Activated naive CD4-positive, alpha-beta T cell treated with anti-CD3 and anti-CD28 coated beads, Interleukin-2, amount 50 U/mL, for 72 hours (primary cell): ENCODE results near the gene ACACA. TPM values are rescaled to one million over a fixed set of nuclear protein-coding genes. Genes with fewer than 3 reads are reported as not detected.

ENCODE experiments used
- ATAC-seq, 2 donors: fragments of 150-1000 bp; cut with Tn5 transposase; 2 replicates each; pipeline ENCODE4 v1.10.0; 2021; ENCODE audit warnings: mild to moderate bottlenecking in 2 of 2, moderate library complexity in 2 of 2
- DNase-seq, 2 donors: peaks; one replicate each; pipeline ENCODE4 v3.0.0; 2021 to 2022; ENCODE audit warnings: low spot score in 2 of 2
- H3K27ac Mint-ChIP-seq, 2 donors: one replicate each; pipeline ENCODE4 v1.8.0; 2022; ENCODE audit warnings: mild to moderate bottlenecking in 2 of 2, mixed read lengths in 2 of 2
- H3K36me3 Mint-ChIP-seq, 2 donors: one replicate each; pipeline ENCODE4 v1.8.0; 2022; ENCODE audit warnings: mixed read lengths in 2 of 2
- H3K9me3 Mint-ChIP-seq, 2 donors: one replicate each; pipeline ENCODE4 v1.8.0; 2022; ENCODE audit warnings: mixed read lengths in 2 of 2
- total RNA-seq, 2 donors: library from RNA; stranded (reverse); gene quantifications; one replicate each; pipeline ENCODE4 v1.2.3, GENCODE V29; 2022

The ACACA gene
- total RNA-seq, 2 donors from 2014 or later = 47.6 to 59.9 TPM

- DNase-seq = no peak
- H3K9me3 Mint-ChIP-seq = no peaks in the 10 kb centered on the region
- H3K27ac Mint-ChIP-seq = no peak overlapping the region
- no peak for ATAC-seq
- no peaks in the 10 kb centered on the region for H3K36me3 Mint-ChIP-seq
Observed at GRCh38 chr17:37234106-37234505, 172.5 kb downstream of the ACACA start.

GRCh38 chr17:37233036-37233435 is 173.6 kb downstream of the ACACA start:
- Mint-ChIP-seq H3K36me3 (no peaks in the 10 kb centered on the region), H3K27ac (no peak overlapping the region)
- ATAC-seq = no peak

GRCh38 chr17:37231887-37232286 is 174.7 kb downstream of the ACACA start:
- DNase-seq = no peak
- H3K27ac Mint-ChIP-seq = no peak overlapping the region
- no peaks in the 10 kb centered on the region for H3K36me3 Mint-ChIP-seq
- ATAC-seq = no peak
- H3K9me3 Mint-ChIP-seq = no peaks in the 10 kb centered on the region

More at GRCh38 chr17:37233036-37233435, 173.6 kb downstream of the ACACA start:
- DNase-seq = no peak
- H3K9me3 Mint-ChIP-seq = no peaks in the 10 kb centered on the region

- ATAC-seq = no peak
- H3K9me3 Mint-ChIP-seq = no peaks in the 10 kb centered on the region
- no peaks in the 10 kb centered on the region for H3K36me3 Mint-ChIP-seq
- no peak overlapping the region for H3K27ac Mint-ChIP-seq
- no peak for DNase-seq
Observed at GRCh38 chr17:37230633-37231032, 176.0 kb downstream of the ACACA start.

GRCh38 chr17:37225465-37225864 is 181.2 kb downstream of the ACACA start:
- no peak for DNase-seq
- ATAC-seq = no peak
- Mint-ChIP-seq H3K36me3 (no peaks in the 10 kb centered on the region), H3K9me3 (no peaks in the 10 kb centered on the region), H3K27ac (no peak overlapping the region)

- Mint-ChIP-seq H3K36me3 (no peaks in the 10 kb centered on the region), H3K27ac (no peak overlapping the region), H3K9me3 (no peaks in the 10 kb centered on the region)
- DNase-seq (no peak), ATAC-seq (no peak)
Observed at GRCh38 chr17:37221865-37222264, 184.8 kb downstream of the ACACA start.

GRCh38 chr17:37220607-37220953 is 186.1 kb downstream of the ACACA start:
- H3K9me3 Mint-ChIP-seq = no peaks in the 10 kb centered on the region
- no peak overlapping the region for H3K27ac Mint-ChIP-seq
- ATAC-seq (no peak), DNase-seq (peak in 1 of 2 donors; percentile 4)
- H3K36me3 Mint-ChIP-seq = no peaks in the 10 kb centered on the region

DNA sequence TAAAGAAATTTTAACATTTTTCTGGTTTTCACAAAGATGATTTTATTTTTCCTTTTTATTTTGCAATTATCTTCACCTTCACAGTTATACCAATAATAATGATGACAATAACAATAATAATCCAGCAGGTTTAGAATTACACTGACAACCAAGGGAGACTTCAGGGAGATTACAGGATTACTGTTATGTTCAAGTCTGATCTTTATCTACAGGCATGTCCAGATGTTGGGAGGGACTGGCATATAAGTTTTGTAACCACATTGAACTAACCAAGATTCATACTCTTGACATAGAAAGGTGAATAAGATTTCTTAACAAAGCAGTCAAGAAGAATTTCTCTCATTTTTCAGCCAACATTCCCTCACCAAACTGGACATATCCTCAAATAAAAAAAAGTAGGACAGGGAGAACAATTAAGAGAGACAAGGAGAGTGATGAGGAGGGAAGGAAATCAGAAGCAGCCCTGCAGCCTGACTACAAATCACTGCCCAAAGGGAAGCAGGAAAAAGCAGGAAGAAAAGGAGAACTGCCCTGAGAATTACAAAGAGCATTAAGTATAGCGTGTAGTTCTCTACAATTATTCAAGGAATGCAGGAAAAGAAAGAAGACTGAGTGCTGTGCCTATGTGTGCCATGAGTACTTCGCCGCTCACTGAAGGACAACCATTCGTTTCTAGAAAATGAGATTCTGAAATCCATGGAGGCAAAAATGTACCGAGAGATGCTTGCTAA is 186.6 kb downstream of the ACACA start:
- DNase-seq = no peak
- Mint-ChIP-seq H3K36me3 (no peaks in the 10 kb centered on the region), H3K9me3 (no peaks in the 10 kb centered on the region), H3K27ac (no peak overlapping the region)
- no peak for ATAC-seq

DNA sequence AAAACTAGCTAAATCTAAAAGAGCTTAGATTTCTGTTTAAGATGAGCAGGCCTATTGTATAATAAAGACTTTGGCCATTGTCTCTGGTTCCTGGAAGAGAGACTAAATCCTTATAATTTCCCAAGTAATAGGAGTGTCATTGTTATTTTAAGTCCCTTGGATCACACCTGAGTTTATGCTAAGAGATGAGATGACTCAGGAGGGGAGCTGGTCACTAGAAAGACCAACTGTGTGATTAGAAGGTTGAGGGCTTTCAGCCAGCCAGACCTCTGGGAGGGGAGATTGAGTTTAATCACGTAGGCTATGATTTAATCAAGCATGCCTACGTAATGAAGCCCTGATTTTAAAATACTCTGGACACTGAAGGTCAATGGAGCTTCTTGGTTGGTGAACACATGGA is 187.8 kb downstream of the ACACA start:
- no peaks in the 10 kb centered on the region for H3K36me3 Mint-ChIP-seq
- ATAC-seq = no peak
- no peak for DNase-seq
- no peak overlapping the region for H3K27ac Mint-ChIP-seq
- no peaks in the 10 kb centered on the region for H3K9me3 Mint-ChIP-seq

- no peaks in the 10 kb centered on the region for H3K36me3 Mint-ChIP-seq
- no peak for DNase-seq
- H3K9me3 Mint-ChIP-seq = no peaks in the 10 kb centered on the region
- no peak overlapping the region for H3K27ac Mint-ChIP-seq
- ATAC-seq = no peak
Observed at GRCh38 chr17:37214416-37214815, 192.2 kb downstream of the ACACA start.

- Mint-ChIP-seq H3K36me3 (no peaks in the 10 kb centered on the region), H3K9me3 (no peaks in the 10 kb centered on the region), H3K27ac (no peak overlapping the region)
- DNase-seq (no peak), ATAC-seq (no peak)
Observed at GRCh38 chr17:37213927-37214326, 192.7 kb downstream of the ACACA start.

DNA sequence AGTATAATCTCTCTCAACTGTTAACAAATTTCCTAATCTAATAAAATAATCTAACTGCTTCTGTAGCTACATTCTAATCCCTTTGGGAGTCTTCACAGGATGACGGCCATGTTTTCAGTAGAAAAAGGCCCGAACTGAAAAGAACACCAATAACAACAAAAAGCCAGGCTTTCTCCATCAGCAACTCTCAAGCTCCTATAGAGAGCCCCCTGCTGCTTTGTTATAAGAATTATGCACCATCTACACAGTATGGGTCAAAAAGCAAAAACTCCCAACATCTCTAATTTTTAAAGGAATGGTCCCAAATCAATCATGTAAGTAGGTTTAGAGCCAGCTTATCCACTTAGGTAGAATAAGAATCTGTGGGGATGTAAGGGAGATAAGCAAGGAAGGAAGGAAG is 194.5 kb downstream of the ACACA start:
- no peak for DNase-seq
- H3K36me3 Mint-ChIP-seq = no peaks in the 10 kb centered on the region
- no peak overlapping the region for H3K27ac Mint-ChIP-seq
- ATAC-seq = no peak
- no peaks in the 10 kb centered on the region for H3K9me3 Mint-ChIP-seq

GRCh38 chr17:37211136-37211535 is 195.5 kb downstream of the ACACA start:
- ATAC-seq (no peak), DNase-seq (no peak)
- Mint-ChIP-seq H3K9me3 (no peaks in the 10 kb centered on the region), H3K36me3 (no peaks in the 10 kb centered on the region), H3K27ac (no peak overlapping the region)

- no peak for ATAC-seq
- no peak overlapping the region for H3K27ac Mint-ChIP-seq
- DNase-seq = no peak
Observed at GRCh38 chr17:37207103-37207502, 199.5 kb downstream of the ACACA start.

DNA sequence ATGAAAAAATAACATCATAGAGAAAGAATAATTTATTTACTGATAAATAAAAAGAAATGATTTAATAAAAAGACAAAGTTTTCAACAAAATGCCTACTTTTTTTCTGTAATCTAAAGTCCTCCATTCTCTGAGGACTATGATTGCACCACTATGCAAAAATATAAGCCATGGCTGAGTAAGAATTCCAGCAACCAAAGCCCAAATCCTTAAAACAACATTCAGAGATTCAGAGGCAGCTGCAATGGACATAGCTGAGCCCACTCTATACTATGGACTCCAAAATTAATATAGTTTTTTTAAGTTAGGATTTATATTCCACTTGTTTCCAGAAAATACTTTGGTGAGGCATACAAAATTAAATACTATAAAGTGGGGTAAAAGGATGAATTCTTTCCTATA is 200.3 kb downstream of the ACACA start:
- no peak overlapping the region for H3K27ac Mint-ChIP-seq
- no peaks in the 10 kb centered on the region for H3K9me3 Mint-ChIP-seq
- DNase-seq (no peak), ATAC-seq (no peak)
- peaks cover 7 to 9% of the 10 kb centered on the region in 2 donors for H3K36me3 Mint-ChIP-seq

More at GRCh38 chr17:37207103-37207502, 199.5 kb downstream of the ACACA start:
- H3K9me3 Mint-ChIP-seq = no peaks in the 10 kb centered on the region
- peaks cover 7 to 9% of the 10 kb centered on the region in 2 donors for H3K36me3 Mint-ChIP-seq

DNA sequence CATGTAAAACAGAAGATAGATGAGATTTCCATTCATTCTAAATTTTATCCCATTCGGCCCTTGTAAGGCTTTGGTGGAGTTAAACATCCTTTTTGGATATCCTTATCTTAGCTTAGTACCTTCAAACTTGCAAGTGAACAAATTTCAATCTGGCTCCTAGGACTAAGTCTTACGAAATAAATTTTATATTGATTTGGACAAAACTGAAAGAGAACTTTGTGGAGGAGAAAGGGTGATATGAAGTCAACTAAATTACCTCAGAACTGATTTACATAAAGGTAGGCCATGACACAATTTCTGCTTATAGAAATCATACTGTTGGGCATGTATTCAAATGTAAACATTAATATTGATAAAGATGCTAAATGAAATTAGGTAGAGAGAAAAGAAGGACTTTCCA is 206.1 kb downstream of the ACACA start:
- Mint-ChIP-seq H3K36me3 (peaks cover 7 to 9% of the 10 kb centered on the region in 2 donors), H3K9me3 (no peaks in the 10 kb centered on the region), H3K27ac (no peak overlapping the region)
- ATAC-seq = no peak
- DNase-seq = no peak

DNA sequence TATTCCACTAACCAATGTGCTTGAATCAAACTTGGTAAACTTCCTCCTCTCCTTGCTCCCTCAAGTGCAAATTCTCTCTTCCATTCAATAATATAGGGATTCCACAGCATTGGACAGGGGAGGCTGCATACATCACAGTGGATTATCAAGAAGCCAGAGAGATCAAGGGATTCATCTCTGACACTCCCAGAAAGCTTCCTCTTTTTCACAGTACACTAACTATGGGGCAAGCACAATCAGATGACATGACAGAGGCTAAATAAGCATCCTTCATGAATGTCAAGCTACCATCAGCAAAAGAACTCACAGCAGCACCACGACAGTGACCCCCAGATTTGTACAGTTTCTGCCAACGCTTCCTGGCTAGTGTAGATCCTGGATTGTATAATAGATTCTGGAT is 209.3 kb downstream of the ACACA start:
- DNase-seq (no peak), ATAC-seq (no peak)
- H3K9me3 Mint-ChIP-seq = no peaks in the 10 kb centered on the region
- H3K27ac Mint-ChIP-seq = no peak overlapping the region
- no peaks in the 10 kb centered on the region for H3K36me3 Mint-ChIP-seq

DNA sequence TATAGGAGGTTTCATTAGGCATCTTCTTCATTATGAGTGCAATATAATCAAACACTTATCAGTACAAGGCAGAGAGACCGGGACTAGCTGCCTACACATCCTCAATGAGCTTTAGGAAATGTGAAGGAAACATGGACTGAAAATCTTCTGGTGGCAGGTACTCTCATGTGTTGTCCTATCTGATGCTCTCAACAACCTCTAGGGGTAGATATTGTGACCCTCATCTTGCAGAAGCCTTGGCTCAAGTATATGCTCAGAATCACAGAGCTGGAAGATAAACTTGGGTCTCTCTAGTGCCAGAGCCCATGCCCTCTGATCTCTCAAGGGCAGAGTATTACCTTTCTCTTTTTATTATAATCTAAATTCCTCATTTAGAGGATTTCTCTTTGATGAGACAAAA is 212.4 kb downstream of the ACACA start:
- no peak for DNase-seq
- no peaks in the 10 kb centered on the region for H3K36me3 Mint-ChIP-seq
- H3K9me3 Mint-ChIP-seq = no peaks in the 10 kb centered on the region
- H3K27ac Mint-ChIP-seq = no peak overlapping the region
- no peak for ATAC-seq
